Panc1 (cell line): ENCODE measurements around the gene ALG12.

ENCODE experiments used
- POLR2AphosphoS5 ChIP-seq: IDR thresholded peaks from 2 replicates; pipeline ENCODE4 v1.6.1; 2012; ENCODE audit warnings: mild to moderate bottlenecking, low read depth, low read length, moderate library complexity
- SIN3A ChIP-seq: IDR thresholded peaks from 2 replicates; pipeline ENCODE4 v1.6.1; 2012; ENCODE audit warnings: low read depth, mild to moderate bottlenecking, low read length, moderate library complexity, borderline replicate concordance; ENCODE audit not compliant: insufficient read depth
- TF ChIP-seq, protein P1 (sequence below): fragments of 450-650 bp; IDR thresholded peaks from 2 replicates; pipeline ENCODE4 v1.5.1; 2017; ENCODE audit warnings: mild to moderate bottlenecking

DNA sequence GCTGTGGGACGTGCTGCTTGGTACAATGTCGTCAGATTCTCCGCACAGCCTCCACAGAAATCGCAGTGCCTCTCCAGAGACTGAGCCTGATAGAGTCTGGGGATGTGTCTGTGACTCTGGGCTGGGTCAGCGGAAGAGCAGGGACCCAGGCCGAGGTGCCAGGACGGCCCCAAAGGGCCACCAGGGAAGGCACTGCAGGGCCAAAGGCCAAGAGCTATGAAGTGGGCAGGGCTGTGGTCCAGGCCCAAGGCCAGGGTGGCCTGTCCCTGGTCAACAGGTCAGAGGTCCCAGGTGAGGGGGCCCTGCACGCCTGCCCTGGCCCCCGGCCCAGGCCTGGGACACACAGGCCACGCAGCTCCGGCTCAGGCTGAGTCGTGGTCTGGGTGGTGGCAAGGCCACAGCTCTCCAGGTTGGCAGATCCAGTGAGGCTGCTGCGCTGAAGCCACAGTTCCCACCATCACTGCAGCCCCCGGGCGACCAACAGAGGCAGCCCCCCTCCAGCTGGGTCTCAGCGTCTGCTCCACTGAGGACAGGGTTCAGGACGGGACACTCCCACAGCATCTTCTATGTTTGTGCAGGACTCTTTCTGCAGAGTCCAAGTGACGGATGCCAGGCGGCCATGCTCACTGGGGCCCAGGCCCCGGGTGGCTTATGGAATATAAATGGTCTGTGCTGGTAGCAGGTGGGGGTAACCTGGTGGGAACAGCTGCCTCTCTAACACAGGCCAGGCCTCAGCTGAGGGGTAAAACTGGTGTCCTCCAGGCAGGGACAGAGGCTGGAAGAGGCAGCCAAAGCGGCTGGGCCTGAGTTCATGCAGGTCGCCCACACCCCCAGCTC is 37.6 kb upstream of the ALG12 start:
- TF ChIP-seq, protein P1, sequence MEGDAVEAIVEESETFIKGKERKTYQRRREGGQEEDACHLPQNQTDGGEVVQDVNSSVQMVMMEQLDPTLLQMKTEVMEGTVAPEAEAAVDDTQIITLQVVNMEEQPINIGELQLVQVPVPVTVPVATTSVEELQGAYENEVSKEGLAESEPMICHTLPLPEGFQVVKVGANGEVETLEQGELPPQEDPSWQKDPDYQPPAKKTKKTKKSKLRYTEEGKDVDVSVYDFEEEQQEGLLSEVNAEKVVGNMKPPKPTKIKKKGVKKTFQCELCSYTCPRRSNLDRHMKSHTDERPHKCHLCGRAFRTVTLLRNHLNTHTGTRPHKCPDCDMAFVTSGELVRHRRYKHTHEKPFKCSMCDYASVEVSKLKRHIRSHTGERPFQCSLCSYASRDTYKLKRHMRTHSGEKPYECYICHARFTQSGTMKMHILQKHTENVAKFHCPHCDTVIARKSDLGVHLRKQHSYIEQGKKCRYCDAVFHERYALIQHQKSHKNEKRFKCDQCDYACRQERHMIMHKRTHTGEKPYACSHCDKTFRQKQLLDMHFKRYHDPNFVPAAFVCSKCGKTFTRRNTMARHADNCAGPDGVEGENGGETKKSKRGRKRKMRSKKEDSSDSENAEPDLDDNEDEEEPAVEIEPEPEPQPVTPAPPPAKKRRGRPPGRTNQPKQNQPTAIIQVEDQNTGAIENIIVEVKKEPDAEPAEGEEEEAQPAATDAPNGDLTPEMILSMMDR = no peak
- TF ChIP-seq POLR2AphosphoS5 = no peak
- TF ChIP-seq SIN3A = no peak
